ENCODE measurements around the gene RARA.

GRCh38 chr17:40343219-40344119 is 34.5 kb downstream of the RARA start:
- TF ChIP-seq, protein P1, sequence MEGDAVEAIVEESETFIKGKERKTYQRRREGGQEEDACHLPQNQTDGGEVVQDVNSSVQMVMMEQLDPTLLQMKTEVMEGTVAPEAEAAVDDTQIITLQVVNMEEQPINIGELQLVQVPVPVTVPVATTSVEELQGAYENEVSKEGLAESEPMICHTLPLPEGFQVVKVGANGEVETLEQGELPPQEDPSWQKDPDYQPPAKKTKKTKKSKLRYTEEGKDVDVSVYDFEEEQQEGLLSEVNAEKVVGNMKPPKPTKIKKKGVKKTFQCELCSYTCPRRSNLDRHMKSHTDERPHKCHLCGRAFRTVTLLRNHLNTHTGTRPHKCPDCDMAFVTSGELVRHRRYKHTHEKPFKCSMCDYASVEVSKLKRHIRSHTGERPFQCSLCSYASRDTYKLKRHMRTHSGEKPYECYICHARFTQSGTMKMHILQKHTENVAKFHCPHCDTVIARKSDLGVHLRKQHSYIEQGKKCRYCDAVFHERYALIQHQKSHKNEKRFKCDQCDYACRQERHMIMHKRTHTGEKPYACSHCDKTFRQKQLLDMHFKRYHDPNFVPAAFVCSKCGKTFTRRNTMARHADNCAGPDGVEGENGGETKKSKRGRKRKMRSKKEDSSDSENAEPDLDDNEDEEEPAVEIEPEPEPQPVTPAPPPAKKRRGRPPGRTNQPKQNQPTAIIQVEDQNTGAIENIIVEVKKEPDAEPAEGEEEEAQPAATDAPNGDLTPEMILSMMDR (conservative IDR thresholded peaks at IDR 0.05; ENCODE audit: low read depth, low read length), result no peak
- no peak for TF ChIP-seq CHD1 (IDR thresholded peaks at IDR 0.05; ENCODE audit: low read depth, low read length)
- no peak for TF ChIP-seq POLR2A (IDR thresholded peaks at IDR 0.05; ENCODE audit: low read depth, low read length)
- TF ChIP-seq RCOR1 (IDR thresholded peaks at IDR 0.05; ENCODE audit: insufficient replicate concordance, low read length), result no peak
- TF ChIP-seq CEBPB (IDR thresholded peaks at IDR 0.05; ENCODE audit: low read depth, low read length), result peak; percentile 76
- TF ChIP-seq RAD21 (IDR thresholded peaks at IDR 0.05; ENCODE audit: low read length), result no peak
- peak; percentile 58; the same call in 1 of the 2 replicates for TF ChIP-seq MAZ (IDR thresholded peaks at IDR 0.05; ENCODE audit: borderline replicate concordance, low read depth, low read length)
- no peak for TF ChIP-seq NFE2L2 (IDR thresholded peaks at IDR 0.05; ENCODE audit: low read depth, low read length)
- no peak for TF ChIP-seq RFX5 (IDR thresholded peaks at IDR 0.05; ENCODE audit: low read depth, low read length)
- TF ChIP-seq FOS (IDR thresholded peaks at IDR 0.05; ENCODE audit: low read depth, low read length), result no peak
- no peak for TF ChIP-seq ELK1 (IDR thresholded peaks at IDR 0.05; ENCODE audit: borderline replicate concordance, low read depth, low read length)
- no peak for TF ChIP-seq MAFK (IDR thresholded peaks at IDR 0.05; ENCODE audit: low read depth, low read length)
- TF ChIP-seq USF2 (IDR thresholded peaks at IDR 0.05; ENCODE audit: low read depth, low read length), result no peak

All from IMR-90 (cell line).